Body of pancreas (tissue), 4 donors: ENCODE measurements around the gene NXPE3. TPM values are rescaled to one million over a fixed set of nuclear protein-coding genes. Genes with fewer than 3 reads are reported as not detected.

Source experiments
- ATAC-seq: fragments of 150-250 bp; one replicate; pipeline ENCODE4 v1.9.1; 2016
- DNase-seq, 4 donors: peaks; one replicate each; pipeline ENCODE4 v3.0.0-alpha.2; 2019
- H3K27ac ChIP-seq, 4 donors: fragments of 200-600 bp; sonication (generic); 1 replicate in 3 of 4; 2 replicates in 1 of 4; pipeline versions ENCODE4 v1.5.1 to v1.6.1; 2016 to 2019; ENCODE audit warnings: mild to moderate bottlenecking in 1 of 4, mixed read lengths in 1 of 4, moderate library complexity in 1 of 4
- H3K27me3 ChIP-seq, 2 donors: fragments of 200-600 bp; sonication (generic); one replicate each; pipeline ENCODE4 v1.6.0; 2016; ENCODE audit warnings: mild to moderate bottlenecking in 1 of 2
- H3K36me3 ChIP-seq, 2 donors: fragments of 200-600 bp; sonication (generic); replicated peaks in 1 of 2; 2 replicates each; pipeline ENCODE4 v1.5.1; 2016; ENCODE audit warnings: low read depth in 2 of 2; ENCODE audit not compliant: insufficient read depth in 1 of 2
- H3K4me1 ChIP-seq: fragments of 200-600 bp; sonication (generic); one replicate; pipeline ENCODE4 v1.6.0; 2016
- H3K4me3 ChIP-seq, 2 donors: fragments of 200-600 bp; sonication (generic); 1 replicate in 1 of 2; 2 replicates in 1 of 2; pipeline ENCODE4 v1.5.1; 2016 to 2019
- H3K9me3 ChIP-seq, 3 donors: fragments of 200-600 bp; sonication (generic); 1 replicate in 2 of 3; 2 replicates in 1 of 3; pipeline ENCODE4 v1.5.1; 2016
- POLR2A ChIP-seq, 3 donors: fragments of 450-650 bp; IDR thresholded peaks; one replicate each; pipeline ENCODE4 v1.6.1; 2016; ENCODE audit warnings: antibody characterized with exemption in 3 of 3, mild to moderate bottlenecking in 2 of 3
- WGBS, 2 donors: methylation state at CpG; one replicate each; pipeline ENCODE4 v1.1.5; 2017; 5-methylcytosine and 5-hydroxymethylcytosine counted together
- intact Hi-C: fragments of 100-400 bp; cut with DNase I; formaldehyde crosslinking; loops from one replicate; pipeline ENCODE4 v1.15.1; 2023
- total RNA-seq, 2 donors: library from RNA; depleted of rRNA; stranded (reverse); fragments of >200 nt; gene quantifications; one replicate each; pipeline ENCODE4 v1.1.0, GENCODE V29; 2016
- TF ChIP-seq, protein P1 (sequence below), 7 experiments: fragments of 450-650 bp in 4 of 7; fragments of 200-600 bp in 3 of 7; sonication (generic) in 3 of 7; IDR thresholded peaks; one replicate each; pipeline ENCODE4 v1.5.1; 2016 to 2019; ENCODE audit warnings: antibody characterized with exemption in 7 of 7

Gene NXPE3
- total RNA-seq, 2 donors from 2014 or later = 3.1 to 4.6 TPM

DNA sequence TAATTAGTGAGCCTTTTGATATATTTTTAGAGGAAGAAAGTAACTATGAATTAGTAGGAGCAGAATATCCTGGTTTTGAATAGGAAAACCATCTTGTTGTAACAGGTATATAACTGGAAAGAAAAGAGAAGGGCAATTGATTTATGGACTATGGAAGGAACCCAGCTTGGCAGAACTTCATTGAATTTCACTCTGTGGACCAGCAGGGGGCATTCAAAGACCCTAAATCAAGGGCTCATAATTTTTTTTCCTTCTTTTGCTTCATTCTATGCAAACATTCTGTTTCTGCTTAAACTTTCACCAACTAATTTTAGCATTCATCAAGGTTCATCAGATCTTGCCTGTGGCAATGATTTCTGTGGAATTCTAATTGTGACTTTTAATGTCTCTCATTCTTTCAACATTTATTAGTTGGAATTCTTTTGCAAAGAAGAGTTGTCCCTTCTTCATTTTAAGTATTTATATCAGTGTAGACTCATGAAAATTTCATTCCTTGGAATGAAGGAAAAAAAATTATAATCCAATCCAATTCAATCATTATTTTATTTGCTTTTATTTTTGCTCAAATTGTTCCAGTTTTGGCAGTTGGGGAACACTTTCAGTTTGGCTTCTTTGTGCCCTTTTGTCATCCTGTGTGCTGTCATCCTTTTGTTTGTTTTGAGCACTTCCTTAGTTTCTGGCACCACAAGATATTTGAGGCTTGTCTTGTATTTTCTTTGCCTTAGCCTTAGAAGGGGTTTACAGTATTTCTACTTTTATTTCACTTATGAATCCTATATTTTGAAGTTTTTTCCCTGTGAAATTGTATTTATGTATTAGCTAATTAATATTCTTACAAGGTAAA lies 30.4 kb downstream of the NXPE3 start:
- no peaks in the 10 kb centered on the region for H3K9me3 ChIP-seq
- H3K27me3 ChIP-seq = no peaks in the 10 kb centered on the region
- DNase-seq (peak; percentile 43 to 54 (median 48)), ATAC-seq (peak; percentile 75)
- peaks cover 19% of the 10 kb centered on the region for H3K4me1 ChIP-seq
- H3K27ac ChIP-seq = no peak overlapping the region
- no peak for TF ChIP-seq POLR2A (IDR thresholded peaks at IDR 0.05)
- TF ChIP-seq, protein P1, sequence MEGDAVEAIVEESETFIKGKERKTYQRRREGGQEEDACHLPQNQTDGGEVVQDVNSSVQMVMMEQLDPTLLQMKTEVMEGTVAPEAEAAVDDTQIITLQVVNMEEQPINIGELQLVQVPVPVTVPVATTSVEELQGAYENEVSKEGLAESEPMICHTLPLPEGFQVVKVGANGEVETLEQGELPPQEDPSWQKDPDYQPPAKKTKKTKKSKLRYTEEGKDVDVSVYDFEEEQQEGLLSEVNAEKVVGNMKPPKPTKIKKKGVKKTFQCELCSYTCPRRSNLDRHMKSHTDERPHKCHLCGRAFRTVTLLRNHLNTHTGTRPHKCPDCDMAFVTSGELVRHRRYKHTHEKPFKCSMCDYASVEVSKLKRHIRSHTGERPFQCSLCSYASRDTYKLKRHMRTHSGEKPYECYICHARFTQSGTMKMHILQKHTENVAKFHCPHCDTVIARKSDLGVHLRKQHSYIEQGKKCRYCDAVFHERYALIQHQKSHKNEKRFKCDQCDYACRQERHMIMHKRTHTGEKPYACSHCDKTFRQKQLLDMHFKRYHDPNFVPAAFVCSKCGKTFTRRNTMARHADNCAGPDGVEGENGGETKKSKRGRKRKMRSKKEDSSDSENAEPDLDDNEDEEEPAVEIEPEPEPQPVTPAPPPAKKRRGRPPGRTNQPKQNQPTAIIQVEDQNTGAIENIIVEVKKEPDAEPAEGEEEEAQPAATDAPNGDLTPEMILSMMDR (IDR thresholded peaks at IDR 0.05) = peak; percentile 31 to 80 (median 74)
- H3K4me3 ChIP-seq = no peak overlapping the region
- no peaks in the 10 kb centered on the region for H3K36me3 ChIP-seq
- intact Hi-C loops = loop anchor here (5.0 to 10.0 kb wide), 2 partner anchors 413 to 725 kb away; no protein-coding TSS in a partner anchor

- H3K4me1 ChIP-seq = peaks cover 25% of the 10 kb centered on the region
- no peak for ATAC-seq
- H3K36me3 ChIP-seq = no peaks in the 10 kb centered on the region
- H3K4me3 ChIP-seq = no peak overlapping the region
- H3K9me3 ChIP-seq = no peaks in the 10 kb centered on the region
- no peak for DNase-seq
- H3K27ac ChIP-seq = no peak overlapping the region
- no peaks in the 10 kb centered on the region for H3K27me3 ChIP-seq
- TF ChIP-seq, protein P1 (IDR thresholded peaks at IDR 0.05) = no peak
- no peak for TF ChIP-seq POLR2A (IDR thresholded peaks at IDR 0.05)
- intact Hi-C loops = loop anchor here (5.0 kb wide), 1 partner anchor 412 kb away; no protein-coding TSS in a partner anchor
Measured at GRCh38 chr3:101810022-101810418, 31.0 kb downstream of the NXPE3 start.

DNA sequence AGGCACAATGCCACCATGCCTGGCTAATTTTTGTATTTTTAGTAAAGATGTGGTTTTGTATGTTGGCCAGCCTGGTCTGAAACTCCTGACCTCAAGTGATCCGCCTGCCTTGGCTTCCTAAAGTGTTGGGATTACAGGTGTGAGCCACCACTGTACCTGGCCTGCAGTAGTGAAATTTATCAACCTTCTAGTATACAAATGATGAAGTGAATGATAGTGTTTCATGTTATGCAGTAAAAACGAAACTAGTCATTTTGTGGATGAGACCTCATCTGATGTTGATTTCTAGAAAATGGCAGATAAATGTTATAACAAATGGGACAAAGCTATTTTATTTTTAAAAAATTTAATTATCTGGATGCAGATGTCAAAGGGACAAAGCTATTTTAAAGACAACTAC lies 32.9 kb downstream of the NXPE3 start:
- Histone ChIP-seq H3K27ac (no peak overlapping the region), H3K27me3 (no peaks in the 10 kb centered on the region), H3K9me3 (no peaks in the 10 kb centered on the region), H3K4me3 (no peak overlapping the region), H3K4me1 (peaks cover 30% of the 10 kb centered on the region), H3K36me3 (no peaks in the 10 kb centered on the region)
- intact Hi-C loops = loop anchor here (5.0 kb wide), 1 partner anchor 410 kb away; no protein-coding TSS in a partner anchor
- TF ChIP-seq, protein P1 (IDR thresholded peaks at IDR 0.05) = no peak
- no peak for TF ChIP-seq POLR2A (IDR thresholded peaks at IDR 0.05)
- 76 to 91% methylated on average over 2 of the region's 2 CpGs for WGBS, 2 donors
- ATAC-seq (no peak), DNase-seq (no peak)

DNA sequence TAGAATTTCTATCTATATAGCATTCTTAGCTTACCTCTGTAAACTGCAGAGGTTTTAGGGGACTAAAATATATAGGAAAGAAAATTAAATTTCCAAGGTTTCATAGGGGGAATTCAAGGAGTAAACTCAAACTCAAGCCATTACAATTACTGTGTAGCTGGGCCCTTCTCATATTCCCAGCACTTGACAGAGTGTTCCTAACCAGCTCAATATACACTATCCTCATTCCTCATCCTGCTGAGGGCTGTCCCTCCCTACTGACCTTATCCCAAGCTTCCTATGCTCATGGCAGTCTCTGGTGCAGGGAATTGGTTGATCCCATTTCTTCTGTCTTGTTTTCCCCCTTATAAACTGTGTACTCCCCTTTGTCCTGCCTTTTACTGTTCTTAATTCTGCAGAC lies 33.9 kb downstream of the NXPE3 start:
- Histone ChIP-seq H3K36me3 (no peaks in the 10 kb centered on the region), H3K4me3 (no peak overlapping the region), H3K4me1 (peaks cover 30% of the 10 kb centered on the region), H3K27ac (no peak overlapping the region), H3K9me3 (no peaks in the 10 kb centered on the region), H3K27me3 (no peaks in the 10 kb centered on the region)
- no peak for ATAC-seq
- TF ChIP-seq POLR2A (IDR thresholded peaks at IDR 0.05) = no peak
- TF ChIP-seq, protein P1 (IDR thresholded peaks at IDR 0.05) = no peak
- intact Hi-C loops = loop anchor here (5.0 kb wide), 1 partner anchor 409 kb away; no protein-coding TSS in a partner anchor
- DNase-seq = no peak
